ENCODE measurements around the gene ZWILCH. TPM values are rescaled to one million over a fixed set of nuclear protein-coding genes. Genes with fewer than 3 reads are reported as not detected.
"Not testable (repeated sequence)": the region's sequence is repeated elsewhere in the genome, so short reads cannot be mapped to it uniquely, and the experiment has no call there.

The ZWILCH gene
- total RNA-seq, 1 donor from 2014 or later, result 9.7 TPM

DNA sequence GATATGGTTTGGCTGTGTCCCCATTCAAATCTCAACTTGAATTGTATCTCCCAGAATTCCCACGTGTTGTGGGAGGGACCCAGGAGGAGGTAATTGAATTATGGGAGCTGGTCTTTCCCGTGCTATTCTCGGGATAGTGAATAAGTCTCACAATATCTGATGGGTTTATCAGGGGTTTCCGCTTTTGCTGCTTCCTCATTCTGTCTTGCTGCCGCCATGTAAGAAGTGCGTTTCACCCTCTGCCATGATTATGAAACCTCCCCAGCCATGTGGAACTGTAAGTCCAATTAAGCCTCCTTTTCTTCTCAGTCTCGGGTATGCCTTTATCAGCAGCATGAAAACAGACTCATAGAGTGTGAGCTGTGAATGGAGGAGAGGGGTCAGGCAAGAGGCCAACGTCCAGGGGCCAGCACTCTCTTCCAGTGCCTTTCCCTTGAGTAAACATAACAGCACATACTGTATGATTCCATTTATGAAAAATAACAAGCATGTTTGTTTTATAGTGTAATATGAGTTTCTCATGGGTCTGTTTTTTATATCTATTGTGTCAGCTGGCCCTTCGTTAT is 76.9 kb downstream of the ZWILCH start:
- DNase-seq (ENCODE audit: low read depth), result no peak

DNA sequence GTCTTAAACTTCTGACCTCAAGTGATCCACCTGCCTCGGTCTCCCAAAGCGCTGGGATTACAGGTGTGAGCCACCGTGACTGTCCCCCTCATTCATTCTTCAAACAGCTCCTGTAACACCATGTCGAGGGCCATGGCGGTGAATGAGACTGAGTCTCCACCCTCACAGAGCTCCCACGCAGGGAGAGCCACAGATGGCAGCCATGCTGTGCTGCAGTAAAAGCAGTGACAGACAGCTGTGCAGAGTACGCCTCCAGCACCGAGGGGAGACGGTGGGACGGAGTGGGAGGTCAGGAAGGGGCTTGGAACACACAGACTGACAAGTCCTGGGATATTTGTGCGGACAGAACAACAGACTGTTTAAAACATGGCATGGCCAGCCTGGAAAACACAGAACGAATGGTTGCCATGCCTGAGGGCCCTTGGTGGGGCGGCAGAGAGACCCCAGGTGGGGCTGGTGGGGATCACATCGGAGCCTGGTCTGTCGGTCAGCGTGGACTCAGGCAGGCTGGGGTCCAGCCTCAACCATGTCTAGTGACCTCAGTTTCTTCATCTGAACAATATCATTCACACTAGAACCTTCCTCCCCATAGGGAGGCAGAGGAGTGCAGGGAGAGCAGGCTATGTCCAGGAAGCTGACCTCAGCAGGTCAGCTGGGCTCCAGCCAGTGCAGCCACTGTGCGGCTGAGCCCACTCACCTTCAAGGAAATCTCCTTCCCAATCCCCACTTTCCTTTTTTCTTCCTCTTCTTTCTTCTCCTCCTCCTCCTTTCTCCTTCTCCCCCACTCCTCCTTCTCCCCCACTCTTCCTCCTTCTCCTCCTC is 81.2 kb downstream of the ZWILCH start:
- DNase-seq (ENCODE audit: low read depth), result no peak

DNA sequence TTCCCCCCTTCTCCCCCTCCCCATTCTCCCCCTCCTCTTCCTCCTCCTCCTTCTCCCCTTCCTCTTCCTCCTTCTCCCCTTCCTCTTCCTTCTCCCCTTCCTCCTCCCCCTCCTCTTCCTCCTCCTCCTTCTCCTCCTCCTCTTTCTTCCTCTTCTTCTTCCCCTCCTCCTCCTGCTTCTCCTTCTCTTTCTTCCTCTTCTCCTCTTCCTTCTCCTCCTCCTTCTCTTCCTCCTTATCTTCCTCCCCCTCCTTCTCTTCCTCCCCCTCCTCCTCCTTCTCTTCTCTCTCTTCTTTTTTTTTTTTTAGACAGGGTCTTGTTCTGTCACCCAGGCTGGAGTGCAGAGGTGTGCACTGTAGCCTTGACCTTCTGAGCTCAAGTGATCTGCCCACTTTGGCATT is 81.9 kb downstream of the ZWILCH start:
- DNase-seq (ENCODE audit: low read depth), result no peak

DNA sequence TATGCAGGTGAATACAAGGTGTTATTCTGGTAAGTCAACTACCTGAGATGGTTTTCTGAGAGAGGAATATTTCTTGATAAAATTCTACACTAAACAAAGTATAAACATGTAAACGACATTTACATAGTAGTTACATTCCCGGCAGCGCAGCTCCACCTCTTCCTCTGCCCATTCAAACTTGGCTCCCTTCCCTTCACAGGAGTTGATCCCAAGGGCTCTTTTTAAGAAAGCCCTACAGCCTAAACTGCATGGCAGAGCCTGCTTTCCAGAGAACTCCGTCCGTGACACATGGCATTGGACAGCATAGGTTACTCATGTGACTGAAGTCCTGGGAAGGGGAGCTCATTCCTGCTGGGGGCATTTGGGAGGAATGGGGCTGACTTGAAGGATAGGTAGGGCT is 82.6 kb downstream of the ZWILCH start:
- DNase-seq (ENCODE audit: low read depth), result no peak

DNA sequence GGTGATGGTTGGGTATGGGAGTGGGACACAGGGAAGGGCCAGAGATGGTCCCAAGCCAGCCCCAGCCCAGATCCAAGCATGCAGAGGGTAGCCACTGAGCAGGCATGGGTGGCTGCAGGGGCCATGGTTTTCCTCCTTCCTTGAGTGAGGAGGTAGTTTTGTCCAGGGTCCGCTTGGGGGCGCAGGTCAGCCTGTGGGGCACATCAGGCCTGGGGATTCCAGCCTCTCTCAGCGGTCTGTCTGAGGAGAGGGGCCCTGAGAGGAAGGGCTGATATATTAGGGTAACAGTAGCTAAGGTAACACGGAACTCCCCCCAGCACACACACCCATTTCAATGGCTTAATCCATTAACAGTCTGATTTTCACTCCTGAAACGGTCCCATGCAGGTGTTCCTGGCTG is 83.4 kb downstream of the ZWILCH start:
- DNase-seq (ENCODE audit: low read depth), result no peak

DNA sequence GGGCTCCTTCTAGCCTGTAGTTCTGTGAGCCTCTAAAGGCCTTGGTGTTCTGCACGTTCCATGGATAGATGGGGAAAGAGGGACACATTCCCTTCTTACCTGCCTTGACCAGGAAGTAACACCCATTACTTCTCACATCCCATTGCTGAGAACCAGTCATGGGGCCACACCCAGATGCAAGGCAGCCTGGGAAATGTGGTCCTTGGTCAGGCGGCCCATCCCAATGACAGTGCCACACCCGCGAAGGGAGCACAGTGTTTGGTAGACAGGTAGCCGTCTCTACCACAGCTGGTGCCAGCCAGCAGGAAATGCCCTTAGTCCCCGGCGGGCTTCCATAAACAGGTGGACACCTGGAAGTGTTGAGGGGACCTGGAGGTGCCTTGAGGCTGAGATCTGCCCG is 83.8 kb downstream of the ZWILCH start:
- DNase-seq (ENCODE audit: low read depth), result no peak

DNA sequence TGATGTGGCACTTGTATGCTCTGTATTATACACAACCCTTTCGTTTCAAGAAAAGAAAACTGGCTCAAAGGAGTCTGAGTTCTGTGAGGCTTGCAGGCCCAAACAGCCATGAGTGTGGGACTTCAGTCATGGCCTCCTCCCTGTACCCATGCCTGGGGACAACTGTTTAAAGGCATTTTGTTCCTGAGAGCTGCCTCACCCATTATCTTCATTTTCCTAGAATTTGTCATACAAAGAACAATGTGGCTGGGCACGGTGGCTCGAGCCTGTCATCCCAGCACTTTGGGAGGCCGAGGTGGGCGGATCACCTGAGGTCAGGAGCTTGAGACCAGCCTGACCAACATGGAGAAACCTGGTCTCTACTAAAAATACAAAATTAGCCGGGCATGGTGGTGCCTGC is 84.3 kb downstream of the ZWILCH start:
- not testable (repeated sequence) for DNase-seq (ENCODE audit: low read depth)

DNA sequence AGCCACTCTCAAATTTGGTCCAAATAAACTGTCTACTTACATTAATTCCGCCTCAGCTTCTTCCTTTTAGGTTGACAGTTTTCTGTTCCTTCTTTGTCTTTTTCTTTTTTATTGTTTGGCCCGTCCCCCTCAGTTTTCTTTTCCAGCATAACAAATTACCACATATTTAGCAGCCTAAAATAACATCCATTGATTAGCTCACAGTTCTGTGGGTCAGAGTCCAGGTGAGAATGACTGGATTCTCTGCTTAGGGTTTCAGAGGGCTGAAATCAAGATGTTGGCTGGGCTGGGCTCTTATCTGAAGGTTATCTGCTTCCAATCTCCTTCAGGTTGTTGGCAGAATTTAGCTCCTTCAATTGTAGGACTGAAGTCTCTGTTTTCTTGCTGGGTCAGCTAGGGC is 85.3 kb downstream of the ZWILCH start:
- DNase-seq (ENCODE audit: low read depth), result no peak

DNA sequence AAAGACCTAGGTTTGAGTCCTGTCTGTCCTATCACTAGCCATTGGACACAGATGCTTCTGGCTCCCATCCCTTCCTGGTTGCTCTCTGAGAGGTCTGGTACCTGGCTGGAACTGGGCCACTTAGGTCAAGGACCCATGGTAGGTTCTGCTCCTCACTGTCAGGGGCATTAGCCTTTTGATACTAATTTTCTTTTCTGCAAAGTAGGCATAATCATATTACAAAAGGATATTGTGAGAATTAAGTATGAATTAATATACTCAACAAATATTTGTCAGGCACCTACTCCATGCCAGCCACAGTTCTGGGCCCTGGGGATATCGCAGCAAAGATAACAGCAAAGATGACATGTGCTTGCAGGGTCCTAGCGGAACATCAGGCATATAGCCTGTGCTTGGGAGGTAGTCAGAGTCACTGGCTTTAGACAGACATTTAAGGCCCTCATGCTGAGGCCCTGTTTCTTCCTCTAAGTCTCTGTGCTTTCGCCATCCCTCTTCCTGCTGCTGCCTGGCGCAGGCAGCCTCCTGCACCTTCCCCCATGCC is 86.3 kb downstream of the ZWILCH start:
- DNase-seq (ENCODE audit: low read depth), result no peak

DNA sequence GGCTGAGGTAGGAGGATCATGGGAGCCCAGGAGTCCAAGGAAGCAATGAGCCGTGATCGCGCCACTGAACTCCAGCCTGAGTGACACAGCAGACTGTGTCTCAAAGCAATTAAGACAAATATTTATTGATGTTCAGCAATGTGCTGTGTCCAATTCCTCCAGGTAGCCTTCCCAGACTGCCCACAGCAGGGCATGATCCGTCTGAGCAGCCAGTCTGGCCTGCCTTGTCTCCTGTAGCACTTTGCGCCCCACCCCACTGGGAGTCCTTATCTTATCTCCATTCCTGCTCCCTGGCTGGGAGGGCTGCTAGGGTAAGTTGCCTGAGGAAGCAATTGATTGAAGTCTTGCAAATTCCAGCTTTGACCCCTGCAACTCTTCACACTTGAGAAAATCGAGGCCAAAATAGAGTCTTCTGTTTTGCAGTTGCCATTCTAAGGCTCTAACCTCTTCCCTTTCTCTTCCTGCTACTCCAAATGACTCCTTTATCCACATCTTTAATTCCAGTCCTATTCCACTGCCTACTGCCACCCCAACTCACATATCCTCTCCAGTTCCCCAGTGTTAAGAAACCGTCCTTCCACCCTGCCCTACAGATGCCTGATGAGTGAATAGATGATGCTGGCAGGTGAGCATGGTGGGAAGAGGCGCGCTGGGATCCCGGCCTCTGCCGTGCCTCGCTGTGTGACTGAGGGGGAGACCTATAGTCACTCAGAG is 87.5 kb downstream of the ZWILCH start:
- DNase-seq (ENCODE audit: low read depth), result no peak

DNA sequence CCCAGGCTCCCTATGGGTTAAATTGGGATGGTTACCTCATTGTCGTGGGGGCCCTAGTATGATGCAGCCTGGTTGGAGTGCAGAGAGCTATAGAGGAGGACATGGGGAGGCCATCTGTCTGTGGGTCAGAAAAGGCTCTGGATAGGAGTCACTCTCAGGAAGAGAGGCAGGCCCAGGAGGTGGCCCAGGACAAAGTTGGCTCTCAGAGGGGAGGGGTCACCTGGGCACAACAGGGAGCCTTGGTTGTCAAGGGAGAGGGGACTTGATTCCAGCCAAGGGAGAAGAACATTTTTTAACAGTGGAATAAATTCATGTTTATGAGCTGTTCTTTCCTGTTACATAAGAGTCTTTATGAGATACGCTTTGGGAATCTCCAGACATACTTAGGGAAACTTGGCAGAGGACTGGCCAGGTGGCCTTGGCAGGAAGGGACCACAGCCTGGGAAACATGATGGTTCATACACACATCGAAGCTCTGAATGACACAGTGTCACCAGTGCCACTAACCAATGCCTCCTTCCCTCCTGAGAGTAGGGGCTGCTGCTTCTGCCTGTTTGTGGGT is 88.2 kb downstream of the ZWILCH start:
- no peak for DNase-seq (ENCODE audit: low read depth)

DNA sequence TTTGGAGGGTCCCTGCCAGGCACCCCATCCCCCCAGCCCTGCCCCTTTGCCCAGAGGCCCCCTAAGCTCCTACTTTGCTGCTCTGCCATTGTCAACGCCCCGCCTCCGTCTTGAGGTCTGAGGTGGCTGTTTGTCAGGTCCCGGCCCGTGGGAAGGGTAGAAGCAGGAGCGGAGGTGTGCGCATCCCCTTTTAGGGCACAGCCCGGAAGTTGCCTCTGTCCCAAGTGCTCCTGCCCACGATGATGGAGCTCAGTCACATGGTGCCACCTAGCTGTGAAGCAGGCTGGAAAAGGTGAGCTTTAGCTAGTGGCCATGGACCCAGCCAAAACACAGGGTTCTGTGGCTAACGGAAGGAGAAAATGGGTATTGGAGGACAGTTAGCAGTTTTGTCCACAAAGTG is 89.2 kb downstream of the ZWILCH start:
- no peak for DNase-seq (ENCODE audit: low read depth)

DNA sequence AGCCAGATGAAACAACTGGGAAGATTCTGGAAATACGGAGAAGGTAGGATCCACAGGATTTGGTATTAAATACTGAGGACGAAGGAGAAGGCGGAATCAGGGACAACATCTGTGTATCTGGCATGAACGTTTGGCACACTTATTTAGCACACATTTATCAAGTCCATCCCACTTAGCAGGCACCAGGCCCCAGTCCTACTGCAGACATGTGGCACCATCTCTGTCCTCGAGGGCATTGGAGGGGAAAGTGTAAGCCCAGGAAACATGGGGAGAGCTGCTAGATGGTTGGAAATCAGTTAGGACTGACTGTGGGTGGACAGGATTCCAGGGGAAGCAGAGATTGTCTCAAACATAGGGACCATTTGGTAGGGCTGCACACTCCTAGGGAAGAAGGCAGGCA is 89.7 kb downstream of the ZWILCH start:
- no peak for DNase-seq (ENCODE audit: low read depth)

DNA sequence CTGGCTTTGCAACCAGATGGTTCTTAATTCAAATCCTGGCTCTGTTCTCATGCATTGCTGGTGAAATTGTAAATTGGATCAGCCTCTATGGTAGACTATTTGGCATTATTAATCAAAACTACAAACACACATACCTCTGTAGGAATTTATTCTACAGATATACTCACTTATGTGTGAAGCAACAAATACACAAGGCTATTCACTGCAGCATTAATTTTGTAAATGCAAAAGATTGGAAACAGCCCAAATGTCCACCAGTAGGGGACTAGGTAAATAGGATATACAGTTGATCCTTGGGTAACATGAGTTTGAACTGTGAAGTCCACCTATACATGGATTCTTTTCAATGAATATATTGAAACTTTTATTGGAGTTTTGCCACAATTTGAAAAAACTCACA is 90.2 kb downstream of the ZWILCH start:
- no peak for DNase-seq (ENCODE audit: low read depth)

DNA sequence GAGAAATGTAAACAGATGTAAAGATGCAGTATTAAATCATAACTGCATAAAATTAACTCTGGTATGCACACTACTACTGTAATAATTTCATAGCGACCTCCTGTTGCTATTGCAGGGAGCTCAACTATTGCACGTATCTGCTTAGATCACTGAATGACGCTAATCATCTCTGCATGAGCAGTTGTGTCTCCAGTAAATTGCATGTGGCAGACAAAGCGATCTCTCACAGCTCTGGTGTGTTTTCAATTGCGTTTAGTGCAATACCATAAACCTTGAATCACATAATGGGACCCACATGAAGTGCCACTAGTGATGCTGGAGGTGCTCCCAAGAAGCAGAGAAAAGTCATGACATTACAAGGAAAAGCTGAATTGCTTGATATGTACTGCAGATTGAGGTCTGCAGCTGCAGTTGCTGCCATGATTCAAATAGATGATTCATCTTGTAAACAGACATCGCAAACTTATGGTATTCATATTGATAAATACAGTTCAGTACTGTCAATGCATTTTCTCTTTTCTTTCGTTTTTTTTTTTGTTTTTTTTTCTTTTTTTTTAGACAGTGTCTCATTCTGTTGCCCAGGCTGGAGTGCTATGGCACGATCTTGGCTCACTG is 90.9 kb downstream of the ZWILCH start:
- no peak for DNase-seq (ENCODE audit: low read depth)

DNA sequence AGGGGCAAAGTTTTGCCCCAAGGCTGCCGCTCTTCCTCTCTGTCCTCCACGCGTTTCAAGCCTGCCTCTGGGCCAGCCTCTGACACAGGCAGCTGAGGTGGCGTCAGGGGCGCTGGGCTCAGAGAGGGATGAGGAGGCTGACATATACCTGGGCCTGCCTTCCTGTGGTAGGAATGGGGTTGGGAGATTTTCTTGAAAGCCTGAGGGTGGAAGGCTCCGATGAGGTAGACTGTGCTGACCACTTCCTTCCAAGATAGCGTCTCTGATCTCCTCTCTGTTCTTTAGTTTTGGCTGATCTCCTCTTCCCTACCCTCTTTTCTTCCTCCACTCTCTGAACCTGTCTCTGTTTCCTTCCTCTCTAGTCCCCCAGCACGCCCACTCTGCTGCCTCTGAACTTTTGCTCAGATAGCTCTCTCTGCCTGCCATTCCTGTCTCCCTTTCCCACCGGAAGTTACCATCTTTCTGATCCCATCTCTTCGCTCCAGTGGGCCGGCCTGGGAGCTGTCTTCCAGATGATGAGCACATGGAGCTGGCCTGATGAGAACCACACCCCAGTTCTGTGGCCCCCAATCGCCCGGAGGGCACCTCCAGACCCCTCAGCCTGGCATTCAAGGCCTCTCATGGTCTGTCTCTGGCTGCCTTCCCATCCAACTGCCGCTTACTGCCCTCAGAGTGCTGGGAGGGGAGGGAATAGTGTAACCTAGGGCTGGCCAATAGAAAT is 93.1 kb downstream of the ZWILCH start:
- DNase-seq (ENCODE audit: low read depth), result no peak

Other genes starting within 250 kb of the ZWILCH start
- 16.1 and 30.1 TPM in 2 replicates for gene DIS3L, start 211.8 kb upstream of the ZWILCH start, total RNA-seq
- 8.7 and 9.4 TPM in 2 replicates for gene TIPIN, start 148.6 kb upstream of the ZWILCH start, total RNA-seq
- 53.3 and 63.9 TPM in 2 replicates for gene MAP2K1, start 118.4 kb upstream of the ZWILCH start, total RNA-seq
- 27.1 and 42.3 TPM in 2 replicates for gene SNAPC5, start 7.6 kb upstream of the ZWILCH start, total RNA-seq
- gene RPL4, start 471 bp upstream of the ZWILCH start, total RNA-seq, result 2,621 and 2,644 TPM in 2 replicates
- gene LCTL, start 60.7 kb downstream of the ZWILCH start, total RNA-seq, result 0.35 and 0.50 TPM in 2 replicates
- 2.6 and 20.8 TPM in 2 replicates for gene SMAD6, start 196.9 kb downstream of the ZWILCH start, total RNA-seq